HepG2 (cell line): ENCODE results near the gene BCAS4. TPM values are rescaled to one million over a fixed set of nuclear protein-coding genes. Genes with fewer than 3 reads are reported as not detected.
A peak's percentile ranks its signal among the peaks of the same experiment; 100 is the strongest.

Source experiments
- CBX1 ChIP-seq: IDR thresholded peaks from one replicate; pipeline ENCODE4 v1.6.1; 2016; ENCODE audit warnings: antibody characterized with exemption, low read depth
- CENPBD1 ChIP-seq: sonication (generic); formaldehyde crosslinking; IDR thresholded peaks from 2 replicates; pipeline ENCODE4 v1.8.0; 2022; ENCODE audit warnings: missing genetic modification reagents, low read depth, mild to moderate bottlenecking, borderline replicate concordance
- E2F1 ChIP-seq: sonication (generic); formaldehyde crosslinking; IDR thresholded peaks from 2 replicates; pipeline ENCODE4 v1.5.0; 2020; ENCODE audit warnings: missing genetic modification reagents
- HOMEZ ChIP-seq: IDR thresholded peaks from 2 replicates; pipeline ENCODE4 v1.6.1; 2016; ENCODE audit warnings: low read depth
- HOXA9 ChIP-seq: sonication (generic); formaldehyde crosslinking; IDR thresholded peaks from 2 replicates; pipeline ENCODE4 v1.8.1; 2022; ENCODE audit warnings: missing genetic modification reagents, mild to moderate bottlenecking, moderate library complexity, borderline replicate concordance
- IKZF5 ChIP-seq: IDR thresholded peaks from 2 replicates; pipeline ENCODE4 v1.6.1; 2018; ENCODE audit warnings: missing genetic modification reagents, mild to moderate bottlenecking, missing compliant biosample characterization
- KLF11 ChIP-seq: IDR thresholded peaks from 2 replicates; pipeline ENCODE4 v1.6.1; 2016; ENCODE audit warnings: missing compliant biosample characterization
- MBD4 ChIP-seq: IDR thresholded peaks from 2 replicates; pipeline ENCODE4 v1.6.1; 2012; ENCODE audit warnings: low read length, inconsistent platforms, borderline replicate concordance
- NFIC ChIP-seq: IDR thresholded peaks from 2 replicates; pipeline ENCODE4 v1.6.1; 2012; ENCODE audit warnings: mild to moderate bottlenecking, low read length, inconsistent platforms
- PATZ1 ChIP-seq: sonication (generic); formaldehyde crosslinking; IDR thresholded peaks from 2 replicates; pipeline ENCODE4 v1.4.0; 2020; ENCODE audit warnings: missing genetic modification reagents
- PBX2 ChIP-seq: IDR thresholded peaks from 2 replicates; pipeline ENCODE4 v1.6.1; 2016; ENCODE audit warnings: control low read depth
- REPIN1 ChIP-seq: sonication (generic); formaldehyde crosslinking; IDR thresholded peaks from 2 replicates; pipeline ENCODE4 v1.8.0; 2022; ENCODE audit warnings: missing genetic modification reagents, low read depth, mild to moderate bottlenecking, borderline replicate concordance
- RFX3 ChIP-seq: IDR thresholded peaks from 2 replicates; pipeline ENCODE4 v1.6.1; 2016; ENCODE audit warnings: missing biosample characterization, missing genetic modification reagents
- SNAI1 ChIP-seq: sonication (generic); formaldehyde crosslinking; IDR thresholded peaks from 2 replicates; pipeline ENCODE4 v1.5.0; 2020; ENCODE audit warnings: mild to moderate bottlenecking, missing genetic modification reagents, borderline replicate concordance
- SNAPC5 ChIP-seq: sonication (generic); formaldehyde crosslinking; IDR thresholded peaks from 2 replicates; pipeline ENCODE4 v1.8.1; 2023; ENCODE audit warnings: mild to moderate bottlenecking, missing genetic modification reagents, borderline replicate concordance
- TEF ChIP-seq: sonication (generic); formaldehyde crosslinking; IDR thresholded peaks from 2 replicates; pipeline ENCODE4 v1.5.0; 2020; ENCODE audit warnings: missing genetic modification reagents
- ZMAT3 ChIP-seq: sonication (generic); formaldehyde crosslinking; conservative IDR thresholded peaks from 2 replicates; pipeline ENCODE4 v1.7.0; 2021; ENCODE audit warnings: missing genetic modification reagents
- ZNF124 ChIP-seq: sonication (generic); formaldehyde crosslinking; IDR thresholded peaks from 2 replicates; pipeline ENCODE4 v1.4.0; 2020; ENCODE audit warnings: missing genetic modification reagents
- ZNF138 ChIP-seq: sonication (generic); formaldehyde crosslinking; IDR thresholded peaks from 2 replicates; pipeline ENCODE4 v1.5.0; 2020; ENCODE audit warnings: mild to moderate bottlenecking, low read depth, missing genetic modification reagents
- ZNF274 ChIP-seq: sonication (generic); formaldehyde crosslinking; IDR thresholded peaks from 2 replicates; pipeline ENCODE4 v1.5.1; 2020; ENCODE audit warnings: mild to moderate bottlenecking, missing genetic modification reagents
- ZNF549 ChIP-seq: sonication (generic); formaldehyde crosslinking; IDR thresholded peaks from 2 replicates; pipeline ENCODE4 v1.5.0; 2020; ENCODE audit warnings: missing genetic modification reagents
- ZNF709 ChIP-seq: sonication (generic); formaldehyde crosslinking; IDR thresholded peaks from 2 replicates; pipeline ENCODE4 v1.5.0; 2020; ENCODE audit warnings: mild to moderate bottlenecking, missing genetic modification reagents
- polyA plus RNA-seq, 8 experiments: library from polyadenylated mRNA; depleted of rRNA in 3 of 8; stranded (reverse) in 7 of 8; unstranded in 1 of 8; fragments of >200 nt; fragmentation: Illumina TruSeq in 4 of 8; extraction: Trizol in 4 of 8; gene quantifications; 2 replicates each; pipeline versions ENCODE4 v1.2.1 to v1.2.3, GENCODE V29; 2011 to 2016; ENCODE audit warnings: low read depth in 4 of 8, missing spikeins in 1 of 8, mixed read lengths in 1 of 8; ENCODE audit not compliant: insufficient read depth in 1 of 8
- total RNA-seq, 5 experiments: library from RNA; depleted of rRNA; stranded (reverse); fragments of >200 nt; fragmentation: Illumina TruSeq; extraction: Trizol; gene quantifications; 2 replicates each; pipeline ENCODE4 v1.2.3, GENCODE V29; 2016; ENCODE audit warnings: low read depth in 1 of 5

Gene BCAS4
- total and polyA plus RNA-seq, 2 of the 13 experiments (the other 11 are each of a cell fraction or from before 2014, with no cell fraction given): 7.2 to 8.0 TPM

GRCh38 chr20:50790651-50791277, 4.1 kb upstream of the BCAS4 start (continued):
- peak; percentile 94 for TF ChIP-seq PATZ1 (CRISPR knock-in tag)
- 0 out of 2 replicates have a peak, but pooled peaks have one; percentile 64 for TF ChIP-seq ZMAT3 (CRISPR knock-in tag)
- TF ChIP-seq MBD4: no peak
- no peak for TF ChIP-seq HOXA9 (CRISPR knock-in tag)
- TF ChIP-seq ZNF549 (CRISPR knock-in tag): no peak
- TF ChIP-seq REPIN1: peak; percentile 98
- peak; percentile 64 for TF ChIP-seq SNAPC5 (CRISPR knock-in tag)
- peak; percentile 95 for TF ChIP-seq ZNF274 (CRISPR knock-in tag)
- TF ChIP-seq ZNF124 (CRISPR knock-in tag): peak; percentile 96
- TF ChIP-seq HOMEZ (CRISPR knock-in tag): peak; percentile 79
- no peak for TF ChIP-seq CENPBD1 (CRISPR knock-in tag)
- no peak for TF ChIP-seq NFIC
- no peak for TF ChIP-seq PBX2 (CRISPR knock-in tag)
- 0 out of 2 replicates have a peak, but pooled peaks have one; percentile 55 for TF ChIP-seq SNAI1
- peak; percentile 84; the same call in 1 of the 2 replicates for TF ChIP-seq KLF11 (CRISPR knock-in tag)
- TF ChIP-seq IKZF5 (CRISPR knock-in tag): peak; percentile 84
- peak; percentile 91; the same call in 1 of the 2 replicates for TF ChIP-seq ZNF709
- peak; percentile 95 for TF ChIP-seq E2F1
- TF ChIP-seq CBX1: peak; percentile 90
- TF ChIP-seq TEF (CRISPR knock-in tag): no peak; the same call in 1 of the 2 replicates
- TF ChIP-seq ZNF138 (CRISPR knock-in tag): 0 out of 2 replicates have a peak, but pooled peaks have one; percentile 85
- no peak for TF ChIP-seq RFX3 (CRISPR knock-in tag)
